AG09309 (cell line): ENCODE measurements around the gene LRRC8B.
"Not testable (repeated sequence)": the region's sequence is repeated elsewhere in the genome, so short reads cannot be mapped to it uniquely, and the experiment has no call there.

Experiments
- DNase-seq: peaks from one replicate; pipeline ENCODE4 v3.0.0-alpha.2; 2010; ENCODE audit warnings: low read depth
- H3K4me3 ChIP-seq: 2 replicates; pipeline ENCODE4 v1.5.1; 2011; ENCODE audit warnings: mild to moderate bottlenecking, low read depth, low read length, moderate library complexity; ENCODE audit not compliant: control insufficient read depth
- TF ChIP-seq, protein P1 (sequence below): IDR thresholded peaks from 2 replicates; pipeline ENCODE4 v1.5.1; 2011; ENCODE audit warnings: mild to moderate bottlenecking, low read depth, low read length, inconsistent platforms; ENCODE audit not compliant: insufficient read depth, control insufficient read depth; ENCODE audit errors: missing control alignments

The LRRC8B gene

DNA sequence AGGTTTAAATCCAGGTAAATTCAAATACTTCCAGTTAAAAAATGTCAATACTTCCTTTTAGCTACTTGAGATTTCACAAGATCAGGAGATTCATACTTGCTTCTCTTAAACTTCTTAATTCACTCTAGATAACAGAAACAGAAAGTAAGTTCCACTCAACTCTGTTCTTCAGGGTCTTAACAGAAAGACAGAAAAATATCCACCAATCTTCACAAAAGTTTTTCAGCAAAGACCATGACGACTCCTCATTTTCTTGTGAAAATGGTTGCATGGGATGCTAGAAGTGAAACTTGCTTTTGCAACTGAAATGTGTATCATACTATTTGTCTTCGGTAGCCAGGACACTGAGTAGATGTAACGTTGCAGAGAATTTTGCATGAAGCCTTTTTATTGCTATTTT is 96.0 kb downstream of the LRRC8B start:
- TF ChIP-seq, protein P1, sequence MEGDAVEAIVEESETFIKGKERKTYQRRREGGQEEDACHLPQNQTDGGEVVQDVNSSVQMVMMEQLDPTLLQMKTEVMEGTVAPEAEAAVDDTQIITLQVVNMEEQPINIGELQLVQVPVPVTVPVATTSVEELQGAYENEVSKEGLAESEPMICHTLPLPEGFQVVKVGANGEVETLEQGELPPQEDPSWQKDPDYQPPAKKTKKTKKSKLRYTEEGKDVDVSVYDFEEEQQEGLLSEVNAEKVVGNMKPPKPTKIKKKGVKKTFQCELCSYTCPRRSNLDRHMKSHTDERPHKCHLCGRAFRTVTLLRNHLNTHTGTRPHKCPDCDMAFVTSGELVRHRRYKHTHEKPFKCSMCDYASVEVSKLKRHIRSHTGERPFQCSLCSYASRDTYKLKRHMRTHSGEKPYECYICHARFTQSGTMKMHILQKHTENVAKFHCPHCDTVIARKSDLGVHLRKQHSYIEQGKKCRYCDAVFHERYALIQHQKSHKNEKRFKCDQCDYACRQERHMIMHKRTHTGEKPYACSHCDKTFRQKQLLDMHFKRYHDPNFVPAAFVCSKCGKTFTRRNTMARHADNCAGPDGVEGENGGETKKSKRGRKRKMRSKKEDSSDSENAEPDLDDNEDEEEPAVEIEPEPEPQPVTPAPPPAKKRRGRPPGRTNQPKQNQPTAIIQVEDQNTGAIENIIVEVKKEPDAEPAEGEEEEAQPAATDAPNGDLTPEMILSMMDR: no peak
- no peak overlapping the region for H3K4me3 ChIP-seq
- no peak for DNase-seq

GRCh38 chr1:89622895-89623294 is 98.3 kb downstream of the LRRC8B start:
- H3K4me3 ChIP-seq: no peak overlapping the region
- no peak for DNase-seq
- TF ChIP-seq, protein P1: peak; percentile 26

GRCh38 chr1:89624314-89624713 is 99.7 kb downstream of the LRRC8B start:
- no peak for DNase-seq
- H3K4me3 ChIP-seq: no peak overlapping the region
- TF ChIP-seq, protein P1: no peak

- TF ChIP-seq, protein P1: no peak
- DNase-seq: no peak
- H3K4me3 ChIP-seq: no peak overlapping the region
Measured at GRCh38 chr1:89624715-89625323, 100.2 kb downstream of the LRRC8B start.

DNA sequence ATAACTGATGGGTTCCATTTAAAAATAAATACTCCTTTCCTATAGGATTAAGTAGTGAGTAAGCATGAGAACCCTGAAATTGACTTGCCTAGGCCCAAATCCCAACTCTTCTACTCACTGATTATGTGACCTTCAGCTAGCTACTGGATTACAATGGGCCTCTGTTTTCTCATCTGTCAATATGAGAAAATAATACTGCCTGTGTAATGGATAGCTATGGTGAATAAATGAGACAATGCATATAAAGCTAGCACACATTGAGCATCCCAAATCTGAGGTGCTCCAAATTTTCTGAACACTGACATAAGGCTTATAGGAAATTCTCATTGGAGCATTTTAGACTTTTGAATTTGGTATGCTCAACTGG is 103.0 kb downstream of the LRRC8B start:
- H3K4me3 ChIP-seq: no peak overlapping the region
- TF ChIP-seq, protein P1: no peak
- DNase-seq: no peak

- TF ChIP-seq, protein P1: no peak
- DNase-seq: no peak
- no peak overlapping the region for H3K4me3 ChIP-seq
Measured at GRCh38 chr1:89629146-89629545, 104.5 kb downstream of the LRRC8B start.

DNA sequence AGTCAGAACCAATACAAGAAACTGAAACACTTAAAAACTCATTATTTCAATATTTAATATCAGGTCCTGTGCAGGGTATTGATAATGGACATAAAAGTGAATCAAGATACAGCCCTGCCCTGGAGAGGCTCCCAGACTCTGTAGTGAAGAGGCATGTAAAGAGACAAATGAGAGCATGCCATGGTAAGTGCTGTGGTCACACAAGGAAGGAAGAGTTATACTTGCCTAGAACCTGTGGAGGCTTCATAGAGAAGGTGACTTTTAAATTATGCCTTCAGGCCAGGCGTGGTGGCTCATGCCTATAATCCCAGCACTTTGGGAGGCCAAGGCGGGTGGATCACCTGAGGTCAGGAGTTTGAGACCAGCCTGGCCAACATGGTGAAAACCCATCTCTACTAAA is 105.0 kb downstream of the LRRC8B start:
- DNase-seq, H3K4me3 ChIP-seq: not testable (repeated sequence)
